Activated naive CD4-positive, alpha-beta T cell treated with anti-CD3 and anti-CD28 coated beads, Interleukin-2, amount 50 U/mL, for 24 hours (primary cell): Measurements from ENCODE around the gene MGAM2.

ENCODE experiments used
- H3K27ac Mint-ChIP-seq: one replicate; pipeline ENCODE4 v1.8.0; 2021; ENCODE audit warnings: mild to moderate bottlenecking, mixed read lengths
- H3K27me3 Mint-ChIP-seq: one replicate; pipeline ENCODE4 v1.8.0; 2021; ENCODE audit warnings: mixed read lengths
- H3K36me3 Mint-ChIP-seq: one replicate; pipeline ENCODE4 v1.8.0; 2021; ENCODE audit warnings: mixed read lengths
- H3K4me1 Mint-ChIP-seq: one replicate; pipeline ENCODE4 v1.8.0; 2021; ENCODE audit warnings: mixed read lengths
- H3K4me3 Mint-ChIP-seq: one replicate; pipeline ENCODE4 v1.8.0; 2021; ENCODE audit warnings: mild to moderate bottlenecking, mixed read lengths
- H3K9me3 Mint-ChIP-seq: one replicate; pipeline ENCODE4 v1.8.0; 2021; ENCODE audit warnings: mixed read lengths

MGAM2 gene

DNA sequence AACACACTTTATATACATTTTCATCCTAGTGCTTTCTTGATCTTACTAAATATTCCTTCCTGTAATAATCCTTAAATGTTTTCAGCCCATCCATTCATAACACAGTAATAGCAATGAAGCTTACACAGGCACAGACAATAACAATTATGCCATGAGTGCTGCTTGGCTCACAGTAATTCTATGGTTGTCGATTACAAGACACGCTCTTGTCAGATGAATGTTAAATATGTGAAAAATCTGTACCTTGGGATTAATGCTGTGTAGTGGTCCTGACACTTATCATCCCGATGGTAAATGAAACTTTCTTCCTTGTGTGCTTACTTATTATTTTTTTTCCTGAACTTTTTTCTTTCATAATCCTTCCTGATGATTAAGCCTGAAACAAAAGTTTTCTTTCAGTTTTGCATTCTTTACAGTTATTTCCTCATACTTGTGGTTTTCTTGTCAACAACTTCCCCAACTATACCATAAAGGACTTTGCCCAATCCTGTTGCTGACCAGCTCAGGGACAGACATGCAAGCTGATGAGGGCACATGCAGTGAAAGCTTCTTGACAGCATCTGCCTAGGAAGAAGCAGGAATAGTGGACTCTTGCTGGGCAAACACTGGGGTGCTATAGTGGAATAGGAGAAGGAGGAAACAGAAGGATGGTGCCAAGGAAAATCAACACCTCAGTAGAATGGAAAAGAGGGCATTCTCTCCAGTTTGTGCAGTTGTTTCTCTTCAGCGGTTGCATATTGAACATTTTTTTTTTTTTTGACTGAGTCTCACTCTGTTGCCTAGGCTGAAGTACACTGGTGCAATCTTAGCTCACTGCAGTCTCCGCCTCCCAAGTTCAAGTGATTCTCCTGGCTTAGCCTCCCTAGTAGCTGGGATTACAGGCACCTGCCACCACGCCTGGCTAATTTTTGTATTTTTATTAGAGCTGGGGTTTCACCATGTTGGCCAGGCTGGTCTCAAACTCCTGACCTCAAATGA, 6.7 kb upstream of the MGAM2 start:
- no peaks in the 10 kb centered on the region for H3K36me3 Mint-ChIP-seq

DNA sequence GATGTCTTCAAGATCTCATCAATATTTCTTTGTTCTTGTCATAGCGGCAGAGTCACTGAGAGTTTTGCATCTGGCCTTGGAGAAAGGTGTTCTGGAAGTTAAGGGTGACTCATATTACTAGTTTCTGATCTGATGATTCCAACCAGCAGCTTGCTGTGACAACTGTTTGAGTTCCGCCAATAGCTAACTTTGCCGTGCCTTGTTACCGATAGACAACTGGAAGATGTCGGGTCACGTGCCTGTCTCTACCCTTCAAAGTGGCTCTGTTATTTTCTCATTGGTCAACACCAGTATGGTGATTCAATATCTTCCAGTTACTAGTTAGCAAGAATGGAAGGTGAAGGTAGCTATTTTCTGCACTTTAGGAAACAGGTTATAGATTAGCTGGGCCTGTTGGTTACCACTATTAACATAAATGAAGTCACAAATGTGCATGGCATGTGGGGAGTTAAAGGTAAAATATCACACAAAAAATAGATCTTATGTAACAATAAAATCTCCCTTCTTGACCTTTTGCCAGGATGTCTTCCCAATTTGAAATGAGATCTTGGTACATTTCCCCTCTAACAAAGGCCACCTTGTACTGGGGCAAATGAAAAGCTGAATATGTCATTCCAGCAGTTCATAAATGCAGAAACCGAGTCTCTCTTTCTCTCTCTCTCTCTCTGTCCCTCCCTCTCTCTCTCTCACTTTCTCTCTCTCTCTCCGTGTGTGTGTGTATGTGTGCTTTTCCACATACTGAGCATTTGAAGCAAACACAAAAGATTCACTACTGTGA, 2.6 kb upstream of the MGAM2 start:
- no peaks in the 10 kb centered on the region for H3K4me1 Mint-ChIP-seq
- no peaks in the 10 kb centered on the region for H3K36me3 Mint-ChIP-seq
- H3K27ac Mint-ChIP-seq: no peak overlapping the region

More for the DNA sequence above, 6.7 kb upstream of the MGAM2 start:
- Mint-ChIP-seq H3K27ac (no peak overlapping the region), H3K4me1 (no peaks in the 10 kb centered on the region), H3K4me3 (no peak overlapping the region), H3K9me3 (no peaks in the 10 kb centered on the region), H3K27me3 (peaks cover 5% of the 10 kb centered on the region)

GRCh38 chr7:142110098-142110497, 1.4 kb upstream of the MGAM2 start:
- Mint-ChIP-seq H3K36me3 (no peaks in the 10 kb centered on the region), H3K9me3 (no peaks in the 10 kb centered on the region), H3K27ac (no peak overlapping the region), H3K27me3 (peaks cover 4% of the 10 kb centered on the region), H3K4me1 (no peaks in the 10 kb centered on the region), H3K4me3 (no peak overlapping the region)

More for the DNA sequence above, 2.6 kb upstream of the MGAM2 start:
- H3K9me3 Mint-ChIP-seq: no peaks in the 10 kb centered on the region
- H3K27me3 Mint-ChIP-seq: peaks cover 5% of the 10 kb centered on the region
- no peak overlapping the region for H3K4me3 Mint-ChIP-seq

- H3K4me1 Mint-ChIP-seq: no peaks in the 10 kb centered on the region
- no peak overlapping the region for H3K4me3 Mint-ChIP-seq
- H3K9me3 Mint-ChIP-seq: no peaks in the 10 kb centered on the region
- peaks cover 4% of the 10 kb centered on the region for H3K27me3 Mint-ChIP-seq
- no peaks in the 10 kb centered on the region for H3K36me3 Mint-ChIP-seq
- no peak overlapping the region for H3K27ac Mint-ChIP-seq
These were observed 880 bp upstream of the MGAM2 start for GRCh38 chr7:142110638-142111037.

- H3K27ac Mint-ChIP-seq: no peak overlapping the region
- no peaks in the 10 kb centered on the region for H3K36me3 Mint-ChIP-seq
- H3K9me3 Mint-ChIP-seq: no peaks in the 10 kb centered on the region
- peaks cover 3% of the 10 kb centered on the region for H3K27me3 Mint-ChIP-seq
- no peak overlapping the region for H3K4me3 Mint-ChIP-seq
- H3K4me1 Mint-ChIP-seq: no peaks in the 10 kb centered on the region
These were observed 568 bp downstream of the MGAM2 start for GRCh38 chr7:142112086-142112485.

DNA sequence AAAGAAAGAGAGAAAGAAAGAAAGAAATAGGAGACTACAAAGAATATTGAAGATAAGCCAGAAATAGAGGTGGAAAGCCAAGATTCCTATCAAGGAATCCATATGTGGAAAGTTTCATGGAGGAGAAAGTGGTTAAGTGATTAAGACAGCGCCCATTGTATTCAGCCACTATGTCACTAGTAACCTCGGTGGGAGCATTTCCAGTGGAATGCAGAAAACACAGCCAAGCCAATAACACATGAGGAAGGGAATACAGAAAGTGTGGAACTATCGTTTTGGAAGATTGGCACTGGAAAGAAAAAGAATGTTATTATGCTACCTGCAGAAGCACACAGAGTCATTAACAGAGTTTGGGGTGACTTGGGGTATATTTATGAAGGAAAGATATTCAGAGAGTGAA, 2.7 kb downstream of the MGAM2 start:
- H3K9me3 Mint-ChIP-seq: no peaks in the 10 kb centered on the region
- no peak overlapping the region for H3K27ac Mint-ChIP-seq
- H3K4me3 Mint-ChIP-seq: no peak overlapping the region
- H3K36me3 Mint-ChIP-seq: no peaks in the 10 kb centered on the region
- H3K27me3 Mint-ChIP-seq: peaks cover 1% of the 10 kb centered on the region
- H3K4me1 Mint-ChIP-seq: no peaks in the 10 kb centered on the region

DNA sequence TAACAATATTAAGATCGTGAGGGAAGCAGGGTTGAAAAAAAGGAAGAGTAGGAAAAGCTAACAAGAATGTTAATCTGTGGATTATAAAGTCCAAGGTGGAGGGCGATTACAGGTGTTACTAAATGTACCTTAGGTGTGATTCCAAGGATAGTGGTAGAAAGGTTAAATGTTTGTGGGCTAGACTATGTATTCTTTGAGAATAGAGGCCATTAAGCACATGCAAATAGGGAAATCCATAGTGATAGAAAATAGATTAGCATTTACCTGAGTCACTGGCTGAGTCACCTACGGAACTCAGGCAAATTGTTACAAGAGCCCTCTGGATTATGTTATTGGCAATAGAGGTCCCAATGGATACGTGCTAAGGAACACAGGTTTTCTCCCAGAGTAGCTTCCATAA, 9.0 kb downstream of the MGAM2 start:
- peaks cover 6% of the 10 kb centered on the region for H3K27me3 Mint-ChIP-seq
- H3K27ac Mint-ChIP-seq: no peak overlapping the region
- no peaks in the 10 kb centered on the region for H3K4me1 Mint-ChIP-seq
- H3K4me3 Mint-ChIP-seq: no peak overlapping the region
- H3K36me3 Mint-ChIP-seq: no peaks in the 10 kb centered on the region
- H3K9me3 Mint-ChIP-seq: no peaks in the 10 kb centered on the region

GRCh38 chr7:142123184-142123583, 11.7 kb downstream of the MGAM2 start:
- H3K4me3 Mint-ChIP-seq: no peak overlapping the region
- H3K36me3 Mint-ChIP-seq: no peaks in the 10 kb centered on the region
- H3K27me3 Mint-ChIP-seq: peaks cover 11% of the 10 kb centered on the region
- H3K4me1 Mint-ChIP-seq: no peaks in the 10 kb centered on the region
- no peak overlapping the region for H3K27ac Mint-ChIP-seq
- H3K9me3 Mint-ChIP-seq: peaks cover 7% of the 10 kb centered on the region

DNA sequence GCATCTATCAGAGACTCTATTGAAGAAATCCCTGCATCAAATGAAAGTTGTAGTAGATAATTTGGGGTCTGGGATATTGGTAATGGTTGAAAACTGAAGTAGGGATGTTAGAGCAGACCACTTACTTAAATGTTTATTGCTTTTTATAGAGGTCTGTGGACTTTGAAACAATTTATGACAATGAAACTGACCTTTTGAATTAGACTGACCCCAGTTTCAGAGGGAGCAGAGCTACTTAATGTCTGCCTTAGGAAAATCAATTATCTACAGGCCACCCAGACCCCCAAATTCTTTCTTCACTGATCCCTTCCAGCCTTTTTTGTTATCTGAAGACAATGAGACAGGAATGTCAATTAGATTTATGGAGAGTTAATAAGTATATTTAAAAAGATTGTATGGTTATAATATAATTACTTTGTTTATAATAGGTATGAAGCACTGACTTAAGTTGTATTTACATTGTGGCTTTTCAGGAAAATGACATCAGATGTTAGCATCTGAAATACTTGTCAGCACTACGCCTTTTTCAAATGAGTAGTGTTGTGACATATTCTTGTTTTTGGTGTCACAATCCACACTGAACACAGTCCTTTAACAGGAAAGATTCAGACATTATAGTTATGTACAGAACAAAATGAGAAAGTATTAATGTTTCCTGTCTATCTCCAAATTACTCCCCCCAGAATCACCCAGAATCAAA, 13.9 kb downstream of the MGAM2 start:
- H3K4me1 Mint-ChIP-seq: no peaks in the 10 kb centered on the region
- H3K36me3 Mint-ChIP-seq: no peaks in the 10 kb centered on the region
- H3K27ac Mint-ChIP-seq: no peak overlapping the region
- H3K27me3 Mint-ChIP-seq: peaks cover 11% of the 10 kb centered on the region
- H3K9me3 Mint-ChIP-seq: peaks cover 7% of the 10 kb centered on the region
- H3K4me3 Mint-ChIP-seq: no peak overlapping the region

DNA sequence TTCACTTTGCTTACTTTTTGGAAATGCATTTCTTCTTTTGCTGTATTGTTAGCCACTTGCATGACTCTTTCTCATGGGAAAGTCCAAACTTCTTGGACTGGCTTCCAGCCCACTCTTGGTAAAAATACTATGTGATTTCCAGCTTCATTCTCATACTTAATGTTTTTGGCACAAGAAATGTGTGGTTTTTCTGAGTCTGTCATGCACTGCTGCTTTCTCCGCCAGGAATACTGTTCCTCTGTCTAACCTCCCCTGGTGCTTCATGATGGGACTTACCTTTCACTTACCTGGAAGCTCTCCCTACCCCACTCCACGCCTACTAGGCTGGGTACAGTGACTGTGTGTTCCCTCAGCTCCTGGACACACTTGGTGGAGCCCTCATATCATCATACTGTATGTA, 18.7 kb downstream of the MGAM2 start:
- Mint-ChIP-seq H3K4me3 (no peak overlapping the region), H3K4me1 (no peaks in the 10 kb centered on the region), H3K9me3 (peaks cover 7% of the 10 kb centered on the region), H3K27me3 (peaks cover 6% of the 10 kb centered on the region), H3K36me3 (no peaks in the 10 kb centered on the region), H3K27ac (no peak overlapping the region)

DNA sequence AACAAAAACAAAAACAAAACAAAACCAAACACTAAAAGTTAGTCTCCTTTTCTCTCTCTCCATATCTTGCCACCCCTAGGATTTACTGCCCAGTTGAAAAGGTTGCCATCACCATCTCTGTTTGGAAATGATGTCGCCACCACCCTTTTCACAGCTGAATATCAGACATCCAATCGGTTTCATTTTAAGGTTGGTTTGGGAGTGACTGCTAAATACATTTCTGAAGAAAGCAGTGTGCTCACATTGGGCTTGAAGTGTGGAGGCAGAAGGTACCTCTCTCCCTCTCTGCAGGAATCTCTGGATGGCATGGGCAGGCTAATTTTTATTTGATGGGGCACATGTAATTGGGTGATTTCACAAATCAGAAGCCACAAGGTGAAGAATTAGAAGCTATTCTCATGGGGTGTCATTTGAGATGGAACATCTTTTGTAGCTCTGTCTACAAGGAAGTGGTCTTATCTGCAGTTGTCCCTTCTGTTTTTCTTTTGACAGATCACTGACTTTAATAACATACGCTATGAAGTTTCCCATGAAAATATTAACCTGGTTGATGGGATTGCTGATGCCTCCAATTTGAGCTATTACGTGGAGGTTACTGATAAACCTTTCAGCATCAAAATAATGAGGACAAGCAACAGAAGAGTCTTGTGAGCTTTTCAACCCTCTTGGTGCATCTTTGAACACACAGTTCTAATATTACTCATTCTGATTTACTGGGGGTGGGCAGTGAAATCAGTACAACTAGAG, 20.1 kb downstream of the MGAM2 start:
- Mint-ChIP-seq H3K27ac (no peak overlapping the region), H3K4me1 (no peaks in the 10 kb centered on the region), H3K27me3 (peaks cover 6% of the 10 kb centered on the region), H3K4me3 (no peak overlapping the region), H3K36me3 (no peaks in the 10 kb centered on the region), H3K9me3 (peaks cover 7% of the 10 kb centered on the region)

DNA sequence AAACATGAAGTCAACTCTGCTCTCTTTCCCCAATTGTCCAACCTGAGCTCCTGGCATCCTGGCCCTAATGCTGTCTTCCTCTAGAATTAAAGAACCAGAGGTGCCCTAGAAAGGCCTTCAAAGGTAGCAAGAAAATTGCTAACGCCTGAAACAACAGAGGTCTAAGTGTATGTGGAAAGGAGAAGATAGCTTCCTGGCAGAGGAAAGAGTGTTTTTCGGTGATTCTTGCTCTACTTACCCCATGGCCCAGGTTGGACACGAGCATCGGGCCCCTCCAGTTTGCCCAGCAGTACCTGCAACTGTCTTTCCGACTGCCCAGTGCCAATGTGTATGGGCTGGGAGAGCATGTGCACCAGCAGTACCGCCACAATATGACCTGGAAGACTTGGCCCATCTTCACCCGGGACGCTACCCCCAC, 22.2 kb downstream of the MGAM2 start:
- H3K4me1 Mint-ChIP-seq: no peaks in the 10 kb centered on the region
- no peaks in the 10 kb centered on the region for H3K27me3 Mint-ChIP-seq
- no peak overlapping the region for H3K4me3 Mint-ChIP-seq
- H3K27ac Mint-ChIP-seq: no peak overlapping the region
- no peaks in the 10 kb centered on the region for H3K36me3 Mint-ChIP-seq
- no peaks in the 10 kb centered on the region for H3K9me3 Mint-ChIP-seq

- no peaks in the 10 kb centered on the region for H3K27me3 Mint-ChIP-seq
- H3K4me3 Mint-ChIP-seq: no peak overlapping the region
- H3K9me3 Mint-ChIP-seq: no peaks in the 10 kb centered on the region
- H3K4me1 Mint-ChIP-seq: no peaks in the 10 kb centered on the region
- H3K27ac Mint-ChIP-seq: no peak overlapping the region
- no peaks in the 10 kb centered on the region for H3K36me3 Mint-ChIP-seq
These were observed 23.4 kb downstream of the MGAM2 start for GRCh38 chr7:142134909-142135308.

- H3K4me3 Mint-ChIP-seq: no peak overlapping the region
- H3K4me1 Mint-ChIP-seq: no peaks in the 10 kb centered on the region
- no peaks in the 10 kb centered on the region for H3K9me3 Mint-ChIP-seq
- H3K36me3 Mint-ChIP-seq: no peaks in the 10 kb centered on the region
- H3K27me3 Mint-ChIP-seq: peaks cover 2% of the 10 kb centered on the region
- H3K27ac Mint-ChIP-seq: no peak overlapping the region
These were observed 27.5 kb downstream of the MGAM2 start for GRCh38 chr7:142138996-142139395.
